Stimulated activated CD4-positive, alpha-beta T cell treated with anti-CD3 and anti-CD28 coated beads, TNF-alpha, amount 100 ng/mL, for 48 hours (primary cell): Measurements from ENCODE around the gene KCTD21.
"Not testable (repeated sequence)": the region's sequence is repeated elsewhere in the genome, so short reads cannot be mapped to it uniquely, and the experiment has no call there.

ENCODE experiments used
- DNase-seq, 3 donors: peaks; one replicate each; pipeline ENCODE4 v3.0.0-alpha.2; 2020; ENCODE audit warnings: low read depth in 3 of 3

KCTD21 gene

DNA sequence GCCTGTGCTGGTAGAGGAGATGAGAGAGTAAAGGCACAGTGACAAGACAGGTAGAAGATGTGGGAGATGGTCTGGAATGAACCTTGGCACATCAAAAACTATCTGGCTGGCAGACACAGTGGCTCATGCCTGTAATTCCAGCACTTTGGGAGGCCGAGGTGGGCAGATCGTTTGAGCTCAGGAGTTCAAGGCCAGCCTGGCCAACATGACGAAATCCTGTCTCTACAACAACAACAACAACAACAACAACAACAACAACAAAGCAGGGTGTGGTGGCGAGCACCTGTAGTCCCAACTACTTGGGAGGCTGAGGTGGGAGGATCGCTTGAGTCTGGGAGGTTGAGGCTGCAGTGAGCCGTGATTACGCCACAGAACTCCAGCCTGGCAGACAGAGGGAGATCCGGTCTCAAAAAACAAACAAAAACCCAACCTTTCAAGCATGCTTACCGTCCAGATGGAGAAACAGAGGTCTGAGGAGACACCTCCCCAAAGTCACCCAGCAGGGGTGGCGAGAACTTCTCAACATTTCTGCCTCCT, 11.8 kb downstream of the KCTD21 start:
- no peak for DNase-seq

DNA sequence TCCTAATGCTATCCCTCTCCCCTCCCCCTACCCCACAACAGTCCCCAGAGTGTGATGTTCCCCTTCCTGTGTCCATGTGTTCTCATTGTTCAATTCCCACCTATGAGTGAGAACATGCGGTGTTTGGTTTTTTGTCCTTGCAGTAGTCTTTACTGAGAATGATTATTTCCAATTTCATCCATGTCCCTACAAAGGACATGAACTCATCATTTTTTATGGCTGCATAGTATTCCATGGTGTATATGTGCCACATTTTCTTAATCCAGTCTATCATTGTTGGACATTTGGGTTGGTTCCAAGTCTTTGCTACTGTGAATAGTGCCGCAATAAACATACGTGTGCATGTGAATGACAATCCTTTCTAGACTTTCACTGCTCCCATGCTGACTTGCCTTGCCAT, 12.6 kb downstream of the KCTD21 start:
- not testable (repeated sequence) for DNase-seq

DNA sequence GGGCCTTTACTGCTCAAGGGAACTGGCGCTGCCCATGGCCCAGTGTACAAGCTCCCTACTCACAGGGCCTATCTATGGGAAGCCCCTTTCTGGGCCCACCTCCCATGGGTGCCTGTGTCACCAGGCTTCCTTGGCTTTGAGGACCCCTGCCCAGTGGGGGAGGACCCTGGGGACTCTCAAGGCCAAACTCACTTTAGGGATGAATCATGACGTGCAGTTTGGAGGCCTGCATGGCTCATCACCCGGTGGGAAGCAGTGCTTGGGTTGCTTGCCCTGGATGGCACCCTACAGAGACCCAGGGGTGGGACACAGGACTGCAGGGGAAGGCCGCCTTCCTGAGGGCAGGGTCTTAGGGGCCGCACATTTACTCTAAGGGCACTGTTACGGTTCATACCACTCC, 16.5 kb downstream of the KCTD21 start:
- DNase-seq = no peak

DNA sequence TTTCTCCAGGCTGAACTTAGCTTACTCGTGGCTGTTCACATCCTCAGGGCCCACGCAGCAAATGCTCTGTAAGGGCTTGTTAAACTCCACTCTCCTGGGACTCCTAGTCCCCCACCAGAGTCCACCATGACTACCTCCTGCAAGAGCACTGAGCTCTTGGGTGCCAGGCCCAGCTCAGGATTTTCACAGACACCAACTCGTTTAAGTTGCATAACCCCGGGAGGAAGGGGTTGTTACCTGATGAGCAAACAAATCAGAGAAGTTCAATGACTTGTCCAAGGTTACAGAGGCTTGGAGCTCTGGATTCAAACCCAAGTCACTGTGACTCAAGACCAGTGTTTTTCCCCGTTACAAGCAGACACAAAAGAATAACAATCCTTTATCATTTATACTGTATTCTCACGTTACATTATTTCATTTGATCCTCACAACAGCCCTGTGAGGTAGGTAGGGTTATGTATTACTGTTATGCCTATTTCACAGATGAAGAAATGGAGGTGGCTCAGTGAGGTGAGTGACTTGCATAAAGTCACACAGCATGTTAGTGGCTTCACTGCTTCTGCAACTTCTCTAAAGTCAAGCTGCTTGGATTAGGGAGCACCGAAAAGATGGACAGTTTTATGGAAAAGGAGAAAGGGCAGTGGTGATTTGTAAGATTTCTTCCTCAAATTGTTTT, 17.4 kb downstream of the KCTD21 start:
- no peak for DNase-seq

DNA sequence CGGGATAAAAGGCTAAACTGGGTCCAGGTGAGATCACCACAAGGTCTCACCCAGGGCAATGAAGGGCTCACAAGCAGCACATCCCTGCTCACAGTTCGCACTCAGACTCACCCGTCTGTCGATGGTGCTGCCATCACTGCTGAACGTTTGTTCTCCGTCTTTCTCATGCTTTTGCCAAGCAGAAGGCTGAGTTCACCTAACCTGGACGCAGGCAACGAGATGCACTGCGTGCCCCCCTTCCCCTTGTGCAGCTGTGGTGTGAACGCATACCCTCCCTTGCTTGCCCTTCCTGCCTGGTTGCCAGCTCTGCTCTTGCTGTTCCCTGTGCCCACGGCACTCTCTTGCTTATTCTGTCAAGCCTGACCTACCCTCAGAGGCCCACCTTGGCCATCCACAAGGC, 18.0 kb downstream of the KCTD21 start:
- no peak for DNase-seq

DNA sequence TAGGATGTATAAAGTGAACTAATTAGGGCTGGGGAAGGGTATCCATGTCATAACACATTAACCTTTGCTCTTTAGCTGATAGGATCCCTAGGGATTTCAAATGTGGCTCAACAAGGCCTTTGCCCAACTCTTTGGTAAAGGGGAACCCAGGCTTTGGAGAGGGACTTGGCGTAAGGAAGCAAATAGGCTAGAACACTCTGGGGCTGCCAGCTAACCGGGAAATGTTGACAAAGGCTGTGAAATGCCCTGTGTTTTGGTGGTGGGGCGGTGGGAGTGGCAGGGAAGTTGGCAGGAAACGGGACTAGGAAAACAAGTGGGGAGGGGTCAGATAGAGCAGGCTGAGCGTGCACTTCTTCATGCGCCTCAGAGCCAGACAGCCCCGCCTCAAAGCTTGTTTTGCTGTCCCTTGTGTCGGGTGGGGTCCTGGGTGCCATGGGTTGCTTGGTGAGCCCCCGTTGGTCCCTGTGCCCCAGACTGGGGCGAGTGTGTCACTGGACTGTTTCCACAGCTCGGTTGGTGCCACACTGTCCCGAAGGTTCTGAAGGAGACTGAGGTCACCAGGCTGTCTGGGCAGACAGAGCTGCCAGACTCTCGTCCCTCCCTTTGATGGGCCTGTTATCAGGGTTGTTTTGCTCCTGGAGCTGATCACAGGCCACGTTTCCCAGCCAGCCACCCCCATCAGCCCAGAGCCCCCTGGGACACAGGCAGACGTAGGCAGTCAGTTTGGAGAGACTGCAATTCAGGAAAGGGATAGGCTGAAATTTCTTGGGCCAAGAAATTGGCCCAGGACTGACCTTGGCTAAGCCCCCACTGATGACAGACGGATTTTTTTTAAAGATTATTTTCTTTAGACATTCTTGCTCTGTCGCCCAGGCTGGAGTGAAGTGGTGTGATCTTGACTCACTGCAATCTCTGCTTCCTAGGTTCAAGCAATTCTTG, 19.6 kb downstream of the KCTD21 start:
- DNase-seq = no peak

GRCh38 chr11:78166855-78167469, 21.5 kb downstream of the KCTD21 start:
- DNase-seq = no peak

- no peak for DNase-seq
Measured at GRCh38 chr11:78164471-78164870, 24.0 kb downstream of the KCTD21 start.

DNA sequence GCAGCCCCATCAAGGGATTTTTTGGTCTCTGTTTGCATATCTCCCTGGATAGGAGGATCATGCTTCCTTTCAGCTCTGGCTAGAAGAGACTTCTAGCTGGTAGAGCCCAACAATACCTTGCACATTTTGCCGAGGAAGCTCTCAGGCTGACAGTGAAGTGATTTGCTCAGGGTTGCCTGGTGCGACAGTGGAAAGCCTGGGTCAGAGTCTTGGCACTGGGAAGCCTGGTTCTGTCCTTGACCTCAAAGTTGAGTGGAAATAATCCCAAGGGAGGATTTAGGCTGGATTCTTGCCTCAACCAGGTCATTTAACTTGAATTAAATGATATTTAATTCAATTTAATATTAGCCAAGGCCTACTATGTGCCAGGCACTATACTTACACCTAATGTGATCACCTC, 24.6 kb downstream of the KCTD21 start:
- DNase-seq = no peak

DNA sequence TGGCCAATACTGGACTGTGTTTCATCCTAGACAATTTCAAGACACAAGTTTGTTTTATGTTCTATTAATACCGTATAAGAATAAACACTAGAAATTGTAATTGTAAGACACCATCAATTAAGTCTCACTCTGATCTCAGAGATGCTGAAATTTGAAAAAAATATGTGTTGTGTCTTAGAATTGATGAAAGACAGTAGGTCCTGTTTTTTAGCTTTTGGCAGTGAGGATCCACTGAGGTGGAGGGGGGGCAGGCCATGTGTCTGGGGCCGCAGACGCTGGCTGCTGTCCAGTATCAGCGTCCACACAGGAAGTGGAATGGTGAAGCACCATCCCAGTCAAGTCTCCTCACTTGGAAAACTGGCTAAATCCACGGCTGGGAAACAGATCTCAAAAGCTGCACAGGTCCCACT, 26.5 kb downstream of the KCTD21 start:
- no peak for DNase-seq

GRCh38 chr11:78161346-78161745, 27.1 kb downstream of the KCTD21 start:
- no peak for DNase-seq

GRCh38 chr11:78160557-78160956, 27.9 kb downstream of the KCTD21 start:
- no peak for DNase-seq

- no peak for DNase-seq
Measured at GRCh38 chr11:78158987-78159652, 29.3 kb downstream of the KCTD21 start.

- no peak for DNase-seq
Measured at GRCh38 chr11:78156127-78156844, 32.1 kb downstream of the KCTD21 start.

DNA sequence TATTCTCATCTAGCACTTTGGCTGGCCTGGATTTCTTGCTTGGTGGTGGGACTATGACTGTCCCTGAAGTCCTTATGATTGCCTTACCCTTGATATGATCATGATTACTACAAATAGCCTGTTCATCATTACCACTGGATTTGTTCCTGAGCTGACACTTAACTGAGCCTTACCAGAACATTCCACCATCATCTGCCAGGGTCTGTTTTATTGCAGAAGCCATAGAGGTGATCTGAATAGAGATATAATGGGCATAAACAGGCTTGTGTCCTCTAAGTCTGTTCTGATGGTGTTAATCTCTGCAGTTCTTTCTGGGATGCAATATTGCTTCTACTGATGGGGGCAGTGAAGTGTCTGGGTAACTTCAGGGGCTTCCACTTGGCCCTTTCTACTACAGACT, 36.6 kb downstream of the KCTD21 start:
- DNase-seq = no peak

- no peak for DNase-seq
Measured at GRCh38 chr11:78150754-78151153, 37.7 kb downstream of the KCTD21 start.

GRCh38 chr11:78150346-78150745, 38.1 kb downstream of the KCTD21 start:
- DNase-seq = no peak

GRCh38 chr11:78149646-78150045, 38.8 kb downstream of the KCTD21 start:
- DNase-seq = no peak

DNA sequence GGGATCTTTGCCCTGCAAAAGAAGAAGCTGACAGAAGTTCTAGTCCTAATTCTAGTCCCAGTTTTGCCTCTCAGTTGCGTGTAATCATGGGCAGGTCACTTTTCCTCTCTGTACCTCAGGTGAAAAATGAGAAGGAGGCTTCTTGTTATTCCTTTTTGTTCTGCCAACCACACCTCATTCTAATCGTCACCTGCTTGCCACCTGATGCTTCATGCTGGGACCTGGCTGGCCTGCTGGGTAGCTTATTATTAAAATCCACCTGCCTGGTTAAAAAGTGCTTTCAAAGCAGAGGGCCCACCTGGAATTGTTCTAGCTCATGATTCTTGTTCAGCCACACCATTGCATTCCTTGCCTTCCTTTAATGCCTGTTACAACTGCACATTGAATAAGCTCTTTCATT, 40.6 kb downstream of the KCTD21 start:
- DNase-seq = no peak

DNA sequence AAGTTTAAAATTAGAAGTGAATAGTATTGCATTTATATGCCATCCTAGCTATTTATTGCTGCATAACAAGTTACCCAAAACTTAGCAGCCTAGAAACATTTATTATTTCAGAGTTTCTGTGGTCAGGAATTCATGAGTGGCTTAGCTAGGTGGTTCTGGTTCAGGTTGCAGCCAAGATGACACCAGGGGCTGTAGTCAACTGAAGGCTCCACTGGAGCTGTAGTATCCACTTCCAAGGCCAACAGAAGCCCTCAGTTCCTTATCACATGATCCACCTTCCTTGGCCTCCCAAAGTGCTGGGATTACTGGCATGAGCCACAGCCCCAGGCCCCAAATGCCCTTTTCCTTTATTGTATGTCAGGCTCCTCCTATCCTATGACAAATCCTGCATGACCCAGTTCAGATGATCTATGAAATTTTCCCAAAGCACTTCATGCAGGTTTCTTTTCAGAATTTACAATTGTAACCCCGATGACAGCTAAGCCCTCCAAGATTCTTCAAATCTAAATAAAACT, 42.9 kb downstream of the KCTD21 start:
- no peak for DNase-seq
